Body of pancreas (tissue), 4 donors: Measurements from ENCODE around the gene CKMT2.

Source experiments
- POLR2A ChIP-seq, 3 donors: fragments of 450-650 bp; IDR thresholded peaks; one replicate each; pipeline ENCODE4 v1.6.1; 2016; ENCODE audit warnings: antibody characterized with exemption in 3 of 3, mild to moderate bottlenecking in 2 of 3
- TF ChIP-seq, protein P1 (sequence below), 7 experiments: fragments of 450-650 bp in 4 of 7; fragments of 200-600 bp in 3 of 7; sonication (generic) in 3 of 7; IDR thresholded peaks; one replicate each; pipeline ENCODE4 v1.5.1; 2016 to 2019; ENCODE audit warnings: antibody characterized with exemption in 7 of 7

DNA sequence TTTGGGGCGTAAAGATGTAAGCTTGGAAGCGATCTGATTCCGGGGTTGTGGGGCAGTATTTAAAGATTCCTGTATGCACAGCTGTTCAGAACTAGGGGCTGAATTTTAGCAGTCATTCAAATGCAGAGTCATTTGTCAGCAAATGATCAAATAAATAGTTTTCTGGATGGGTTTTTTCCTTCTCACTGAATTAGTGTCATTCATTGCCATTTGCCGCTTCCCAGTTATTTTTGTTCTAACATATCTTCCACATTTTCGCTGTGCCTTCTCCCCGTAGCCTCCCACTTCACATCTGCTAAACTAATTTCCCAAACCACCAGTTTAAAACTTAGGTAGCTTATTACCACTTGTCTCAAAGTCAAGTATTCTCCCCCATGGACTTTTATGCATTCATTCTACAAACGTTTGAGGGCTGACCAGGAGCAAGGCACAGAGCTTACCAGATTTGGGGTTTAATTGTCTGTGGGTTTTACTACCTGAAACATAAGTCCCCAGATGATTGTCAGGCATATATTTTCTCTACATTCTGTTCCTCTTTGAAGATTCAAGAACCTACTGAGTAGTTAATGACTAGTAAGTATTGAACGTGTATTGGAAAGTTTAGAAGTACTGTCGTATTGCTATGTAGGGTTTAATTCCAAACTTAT lies 41.3 kb upstream of the CKMT2 start:
- TF ChIP-seq POLR2A (IDR thresholded peaks at IDR 0.05) = no peak
- TF ChIP-seq, protein P1, sequence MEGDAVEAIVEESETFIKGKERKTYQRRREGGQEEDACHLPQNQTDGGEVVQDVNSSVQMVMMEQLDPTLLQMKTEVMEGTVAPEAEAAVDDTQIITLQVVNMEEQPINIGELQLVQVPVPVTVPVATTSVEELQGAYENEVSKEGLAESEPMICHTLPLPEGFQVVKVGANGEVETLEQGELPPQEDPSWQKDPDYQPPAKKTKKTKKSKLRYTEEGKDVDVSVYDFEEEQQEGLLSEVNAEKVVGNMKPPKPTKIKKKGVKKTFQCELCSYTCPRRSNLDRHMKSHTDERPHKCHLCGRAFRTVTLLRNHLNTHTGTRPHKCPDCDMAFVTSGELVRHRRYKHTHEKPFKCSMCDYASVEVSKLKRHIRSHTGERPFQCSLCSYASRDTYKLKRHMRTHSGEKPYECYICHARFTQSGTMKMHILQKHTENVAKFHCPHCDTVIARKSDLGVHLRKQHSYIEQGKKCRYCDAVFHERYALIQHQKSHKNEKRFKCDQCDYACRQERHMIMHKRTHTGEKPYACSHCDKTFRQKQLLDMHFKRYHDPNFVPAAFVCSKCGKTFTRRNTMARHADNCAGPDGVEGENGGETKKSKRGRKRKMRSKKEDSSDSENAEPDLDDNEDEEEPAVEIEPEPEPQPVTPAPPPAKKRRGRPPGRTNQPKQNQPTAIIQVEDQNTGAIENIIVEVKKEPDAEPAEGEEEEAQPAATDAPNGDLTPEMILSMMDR (IDR thresholded peaks at IDR 0.05) = no peak
